MCF 10A (cell line): ENCODE data around the gene FRMD4B. TPM values are rescaled to one million over a fixed set of nuclear protein-coding genes. Genes with fewer than 3 reads are reported as not detected.
"Not testable (repeated sequence)": the region's sequence is repeated elsewhere in the genome, so short reads cannot be mapped to it uniquely, and the experiment has no call there.

Source experiments
- BruUV-seq: library from RNA; stranded (reverse); fragments of 400-500 nt; replicated peaks from 2 replicates; lab custom pipeline; 2021; lab: Mats Ljungman, UMichigan
- CTCF ChIA-PET: fragments of 300-600 bp; sonication (Branson Sonifier 250); formaldehyde crosslinking; extraction: SDS; loops from one replicate; lab custom pipeline; 2021; ENCODE audit warnings: antibody characterized with exemption, inconsistent platforms; lab: Yijun Ruan, JAX
- POLR2A ChIA-PET: fragments of 300-600, 350-650 bp; sonication (Branson Sonifier 250); formaldehyde crosslinking; extraction: SDS; loops from one replicate; lab custom pipeline; 2020; ENCODE audit warnings: antibody characterized with exemption, inconsistent platforms; lab: Yijun Ruan, JAX
- DNase-seq: peaks from one replicate; pipeline ENCODE4 v3.0.0-alpha.2; 2018; ENCODE audit not compliant: unreplicated experiment
- H3K27ac Mint-ChIP-seq: one replicate; pipeline ENCODE4 v1.8.0; 2022; ENCODE audit warnings: mild to moderate bottlenecking, low read depth, mixed read lengths; ENCODE audit not compliant: unreplicated experiment
- H3K27me3 Mint-ChIP-seq: one replicate; pipeline ENCODE4 v1.8.0; 2022; ENCODE audit warnings: mixed read lengths; ENCODE audit not compliant: insufficient read depth, unreplicated experiment
- H3K36me3 Mint-ChIP-seq: one replicate; pipeline ENCODE4 v1.8.0; 2022; ENCODE audit warnings: mild to moderate bottlenecking, moderate library complexity, mixed read lengths; ENCODE audit not compliant: insufficient read depth, unreplicated experiment
- H3K4me1 Mint-ChIP-seq: one replicate; pipeline ENCODE4 v1.8.0; 2022; ENCODE audit warnings: mixed read lengths; ENCODE audit not compliant: insufficient read depth, unreplicated experiment
- H3K4me3 Mint-ChIP-seq: one replicate; pipeline ENCODE4 v1.8.0; 2022; ENCODE audit warnings: mild to moderate bottlenecking, moderate library complexity, mixed read lengths; ENCODE audit not compliant: unreplicated experiment
- H3K9me3 Mint-ChIP-seq: one replicate; pipeline ENCODE4 v1.8.0; 2022; ENCODE audit warnings: mixed read lengths; ENCODE audit not compliant: unreplicated experiment
- intact Hi-C: fragments of 100-400 bp; cut with micrococcal nuclease; formaldehyde crosslinking; loops from 2 replicates; pipeline ENCODE4 v1.14.1; 2022
- total RNA-seq: library from RNA; stranded (reverse); gene quantifications from 2 replicates; pipeline ENCODE4 v1.2.3, GENCODE V29; 2022
- TF ChIP-seq, protein P1 (sequence below): fragments of 200-600 bp; IDR thresholded peaks from one replicate; pipeline ENCODE4 v1.8.0; 2022; ENCODE audit warnings: antibody characterized with exemption, mild to moderate bottlenecking; ENCODE audit not compliant: unreplicated experiment

FRMD4B gene
- total RNA-seq, 1 experiment from 2014 or later = 39.0 TPM

- intact Hi-C loops = no loop called here
- no TSS peak for BruUV-seq
- no peaks in the 10 kb centered on the region for H3K36me3 Mint-ChIP-seq
- CTCF ChIA-PET = interaction anchor here (0.6 to 1.6 kb wide), 6 partner anchors 11 to 75 kb away, joined by 3 to 4 read pairs (median 3); no protein-coding TSS in a partner anchor
- H3K4me3 Mint-ChIP-seq = no peak overlapping the region
- no peak for DNase-seq
- TF ChIP-seq, protein P1, sequence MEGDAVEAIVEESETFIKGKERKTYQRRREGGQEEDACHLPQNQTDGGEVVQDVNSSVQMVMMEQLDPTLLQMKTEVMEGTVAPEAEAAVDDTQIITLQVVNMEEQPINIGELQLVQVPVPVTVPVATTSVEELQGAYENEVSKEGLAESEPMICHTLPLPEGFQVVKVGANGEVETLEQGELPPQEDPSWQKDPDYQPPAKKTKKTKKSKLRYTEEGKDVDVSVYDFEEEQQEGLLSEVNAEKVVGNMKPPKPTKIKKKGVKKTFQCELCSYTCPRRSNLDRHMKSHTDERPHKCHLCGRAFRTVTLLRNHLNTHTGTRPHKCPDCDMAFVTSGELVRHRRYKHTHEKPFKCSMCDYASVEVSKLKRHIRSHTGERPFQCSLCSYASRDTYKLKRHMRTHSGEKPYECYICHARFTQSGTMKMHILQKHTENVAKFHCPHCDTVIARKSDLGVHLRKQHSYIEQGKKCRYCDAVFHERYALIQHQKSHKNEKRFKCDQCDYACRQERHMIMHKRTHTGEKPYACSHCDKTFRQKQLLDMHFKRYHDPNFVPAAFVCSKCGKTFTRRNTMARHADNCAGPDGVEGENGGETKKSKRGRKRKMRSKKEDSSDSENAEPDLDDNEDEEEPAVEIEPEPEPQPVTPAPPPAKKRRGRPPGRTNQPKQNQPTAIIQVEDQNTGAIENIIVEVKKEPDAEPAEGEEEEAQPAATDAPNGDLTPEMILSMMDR = no peak
- POLR2A ChIA-PET = interaction anchor here (0.6 to 1.7 kb wide), 3 partner anchors 12 to 33 kb away, joined by 3 to 4 read pairs (median 4); no protein-coding TSS in a partner anchor
- peaks cover 20% of the 10 kb centered on the region for H3K4me1 Mint-ChIP-seq
- H3K27me3 Mint-ChIP-seq = no peaks in the 10 kb centered on the region
- no peaks in the 10 kb centered on the region for H3K9me3 Mint-ChIP-seq
- no peak overlapping the region for H3K27ac Mint-ChIP-seq
Measured at GRCh38 chr3:69235882-69236281, 150.0 kb downstream of the FRMD4B start.

DNA sequence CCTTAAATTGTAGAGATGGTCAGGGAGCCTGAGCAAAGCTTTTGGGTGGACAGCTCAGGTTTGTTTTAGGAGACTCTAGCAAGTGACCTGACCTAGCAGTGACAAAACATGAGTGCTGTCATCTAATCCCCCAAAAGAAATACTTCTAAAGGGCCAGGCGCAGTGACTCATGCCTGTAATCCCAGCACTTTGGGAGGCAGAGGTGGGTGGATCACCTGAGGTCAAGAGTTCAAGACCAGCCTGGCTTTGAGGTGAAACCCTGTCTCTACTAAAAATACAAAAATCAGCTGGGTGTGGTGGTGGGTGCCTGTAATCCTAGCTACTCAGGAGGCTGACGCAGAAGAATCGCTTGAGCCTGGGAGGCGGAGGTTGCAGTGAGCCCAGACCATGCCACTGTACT is 150.7 kb downstream of the FRMD4B start:
- ChIA-PET POLR2A (interaction anchor here (0.6 kb wide), 1 partner anchor 23 kb away, joined by 3 read pairs; no protein-coding TSS in a partner anchor), CTCF (interaction anchor here (0.6 to 1.6 kb wide), 4 partner anchors 15 to 114 kb away, joined by 3 to 4 read pairs (median 3); no protein-coding TSS in a partner anchor)
- H3K9me3 Mint-ChIP-seq, H3K36me3 Mint-ChIP-seq, H3K27me3 Mint-ChIP-seq, H3K27ac Mint-ChIP-seq, DNase-seq, H3K4me3 Mint-ChIP-seq, intact Hi-C loops, BruUV-seq: not testable (repeated sequence)
- peaks cover 25% of the 10 kb centered on the region for H3K4me1 Mint-ChIP-seq

DNA sequence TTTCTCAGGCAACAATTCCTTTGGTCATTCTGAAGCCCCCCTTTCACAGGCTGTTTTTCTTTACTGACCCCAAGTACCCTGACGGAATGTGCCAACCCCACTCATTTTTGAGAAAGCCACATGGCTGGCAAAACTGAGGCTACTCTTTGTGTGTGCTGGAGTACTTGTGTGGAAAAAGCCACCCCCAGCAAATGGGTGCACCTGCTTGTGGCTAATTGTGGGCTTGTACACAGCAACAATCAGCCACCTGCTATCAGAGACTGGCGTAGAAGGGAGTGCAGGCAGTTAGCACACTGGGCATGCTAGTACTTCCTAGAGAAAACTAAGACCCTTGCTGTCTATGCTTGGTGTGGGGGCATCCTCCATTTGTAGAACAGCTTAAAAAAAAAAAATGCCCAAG is 153.4 kb downstream of the FRMD4B start:
- BruUV-seq = no TSS peak

GRCh38 chr3:69231929-69232440 is 153.9 kb downstream of the FRMD4B start:
- H3K4me1 Mint-ChIP-seq = peaks cover 22% of the 10 kb centered on the region
- intact Hi-C loops = no loop called here
- peak overlapping the region; percentile 23 for H3K4me3 Mint-ChIP-seq
- TF ChIP-seq, protein P1 = no peak
- H3K27ac Mint-ChIP-seq = no peak overlapping the region
- peak; percentile 74 for DNase-seq
- no TSS peak for BruUV-seq
- no peaks in the 10 kb centered on the region for H3K36me3 Mint-ChIP-seq
- ChIA-PET CTCF (interaction anchor here (0.6 to 1.4 kb wide), 4 partner anchors 13 to 112 kb away, joined by 3 to 4 read pairs (median 3); no protein-coding TSS in a partner anchor), POLR2A (interaction anchor here (0.6 to 3.4 kb wide), 10 partner anchors 9 to 191 kb away, joined by 3 to 11 read pairs (median 5); no protein-coding TSS in a partner anchor)
- H3K9me3 Mint-ChIP-seq = no peaks in the 10 kb centered on the region
- H3K27me3 Mint-ChIP-seq = no peaks in the 10 kb centered on the region

More for the DNA sequence above, 153.4 kb downstream of the FRMD4B start:
- POLR2A ChIA-PET = interaction anchor here (1.3 to 3.4 kb wide), 3 partner anchors 8 to 20 kb away, joined by 7 to 11 read pairs (median 7); no protein-coding TSS in a partner anchor
- CTCF ChIA-PET = interaction anchor here (1.1 to 1.2 kb wide), 2 partner anchors 13 to 78 kb away, joined by 3 read pairs; no protein-coding TSS in a partner anchor
- TF ChIP-seq, protein P1 = no peak
- H3K27me3 Mint-ChIP-seq = no peaks in the 10 kb centered on the region
- DNase-seq = no peak
- no peak overlapping the region for H3K27ac Mint-ChIP-seq
- intact Hi-C loops = no loop called here
- H3K36me3 Mint-ChIP-seq = no peaks in the 10 kb centered on the region
- H3K4me1 Mint-ChIP-seq = peaks cover 25% of the 10 kb centered on the region
- peak overlapping the region; percentile 23 for H3K4me3 Mint-ChIP-seq
- no peaks in the 10 kb centered on the region for H3K9me3 Mint-ChIP-seq
